Suppressor macrophage (primary cell): ENCODE measurements around the gene BZW2.
A peak's percentile ranks its signal among the peaks of the same experiment; 100 is the strongest.

ENCODE experiments used
- DNase-seq, 4 experiments: peaks; one replicate each; pipeline ENCODE4 v3.0.0-alpha.2; 2020 to 2022
- total RNA-seq, 17 experiments: gene quantifications; one replicate each; lab custom pipeline; 2026; ENCODE audit warnings: mixed read lengths in 6 of 17, inconsistent platforms in 3 of 17; lab: John Stamatoyannopoulos, UW

BZW2 gene
- total RNA-seq, result 22.7 to 44.2 (median 34.5) reads per million in 17 experiments

DNA sequence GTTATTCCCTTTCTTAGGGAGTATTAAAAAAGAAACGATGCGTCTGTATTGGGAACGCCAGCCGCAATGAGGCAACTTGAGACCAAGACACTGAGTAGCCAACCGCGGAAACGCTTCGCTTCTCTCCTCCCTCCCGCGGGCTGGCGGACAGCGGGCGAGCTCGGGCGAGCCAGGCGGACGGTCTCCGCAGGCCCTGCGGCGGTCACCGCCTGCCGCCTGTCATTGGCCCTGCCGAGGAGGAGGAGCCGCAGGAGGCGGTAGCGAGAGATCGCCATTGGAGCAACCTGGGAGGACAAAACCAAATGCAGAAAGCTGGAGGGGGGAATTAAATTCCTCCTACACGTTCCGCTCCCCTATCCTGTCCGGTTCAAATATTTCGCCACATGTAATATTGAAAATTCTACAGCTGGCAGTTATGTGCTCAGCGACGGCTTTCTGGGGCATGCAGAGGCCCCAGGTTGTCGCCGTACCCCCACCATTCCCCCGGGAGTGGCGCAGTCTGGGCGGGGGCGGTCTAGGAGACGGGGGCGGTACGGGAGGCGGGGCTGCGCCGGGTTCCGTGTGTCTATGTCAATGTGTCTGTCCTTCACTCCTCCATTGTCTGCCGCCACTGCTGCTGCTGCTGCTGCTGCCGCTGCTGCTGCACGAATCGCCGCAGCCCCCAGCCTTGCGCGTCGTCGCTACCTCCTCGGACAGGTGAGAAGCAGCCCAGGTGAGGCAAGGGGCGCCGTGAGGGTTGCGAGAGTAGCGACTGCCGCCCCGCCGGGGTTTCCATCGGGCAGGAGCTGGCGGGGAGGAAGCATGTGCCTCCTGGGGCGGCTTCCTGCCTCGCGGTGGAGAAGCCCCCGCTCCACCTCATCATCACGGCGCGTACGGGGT lies at the start of gene BZW2, which contains the start of gene ANKMY2:
TSS of gene BZW2 (plus strand) at position 589 of the 879 bp plus-strand sequence. CDS start 19,263 bp downstream, outside the sequence.
TSS of gene ANKMY2 (minus strand) at position 162 of the 879 bp plus-strand sequence. CDS start 181 bp downstream, outside the sequence.
- DNase-seq, result peak; percentile 95 to 99 (median 98)

- no peak for DNase-seq
Measured at GRCh38 chr7:16598015-16598414, 48.0 kb upstream of the BZW2 start.

DNA sequence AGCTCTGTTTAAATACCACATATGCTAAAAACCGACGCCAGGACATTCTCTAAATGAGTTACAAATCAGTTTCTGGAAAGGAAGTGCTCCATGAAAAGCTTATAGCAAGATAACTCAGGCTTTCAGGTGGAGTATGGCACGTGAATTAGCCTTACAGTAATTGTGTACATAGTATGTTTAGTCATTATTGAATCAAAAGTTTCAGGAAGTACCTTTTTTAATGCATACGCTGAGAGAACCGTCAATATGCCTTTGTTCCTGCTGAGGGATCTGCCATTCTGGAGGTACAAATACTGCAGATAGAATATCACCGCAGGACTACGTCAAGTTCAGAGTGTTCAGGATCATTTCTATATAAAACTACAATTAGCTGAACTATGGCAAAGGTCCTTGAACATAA lies 46.1 kb upstream of the BZW2 start:
- no peak for DNase-seq

GRCh38 chr7:16603633-16604032 lies 42.3 kb upstream of the BZW2 start:
- DNase-seq, result no peak

GRCh38 chr7:16604054-16604453 lies 41.9 kb upstream of the BZW2 start:
- no peak for DNase-seq

GRCh38 chr7:16606704-16607103 lies 39.3 kb upstream of the BZW2 start:
- no peak for DNase-seq

DNA sequence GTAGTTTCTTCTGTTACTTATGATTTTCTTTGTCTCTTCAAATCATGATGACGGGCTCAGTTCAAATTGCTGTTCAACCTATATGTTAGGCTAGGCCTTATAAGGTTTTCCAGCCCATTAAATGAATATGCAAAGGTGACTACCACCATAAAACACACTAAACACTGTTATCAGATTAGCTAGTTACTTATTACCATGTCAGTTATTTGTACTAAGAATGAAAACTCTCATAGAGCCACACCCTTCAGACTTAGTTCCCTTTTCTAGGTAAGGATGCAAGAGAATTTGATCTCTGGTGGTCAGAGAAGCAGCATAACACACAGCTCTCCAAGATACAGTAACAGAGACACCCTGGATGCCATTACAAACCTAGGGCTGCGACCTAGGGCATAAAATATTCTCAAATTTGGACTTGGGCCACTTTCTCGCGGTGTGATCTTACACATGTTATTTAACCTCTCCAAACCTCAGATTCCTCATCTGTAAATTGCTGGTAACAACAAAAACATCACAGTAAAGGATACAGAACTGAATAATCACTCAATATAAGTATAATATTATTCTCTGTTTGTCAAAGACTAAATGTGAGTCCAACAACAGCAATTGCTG lies 36.0 kb upstream of the BZW2 start:
- no peak for DNase-seq

- no peak for DNase-seq
Measured at GRCh38 chr7:16611711-16612110, 34.3 kb upstream of the BZW2 start.

- no peak for DNase-seq
Measured at GRCh38 chr7:16615228-16615627, 30.8 kb upstream of the BZW2 start.

DNA sequence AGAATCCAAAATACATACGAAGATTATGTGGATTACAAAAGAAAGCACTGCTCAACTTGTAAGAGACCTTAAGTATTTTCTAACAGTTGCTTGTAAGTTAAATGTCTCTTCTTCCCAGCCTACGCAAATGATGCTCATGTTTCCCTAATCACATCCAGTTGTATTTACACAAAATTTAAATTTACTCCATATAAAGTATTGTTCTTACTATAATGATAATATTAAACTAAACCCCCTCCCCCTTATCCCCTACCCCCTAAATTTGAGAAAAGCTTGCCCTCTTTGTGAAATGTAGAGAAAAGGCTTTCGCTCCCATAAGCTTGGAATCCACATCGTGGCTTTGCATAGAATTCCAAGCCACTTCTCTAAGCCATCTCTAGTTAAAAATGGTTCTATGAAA lies 29.9 kb upstream of the BZW2 start:
- no peak for DNase-seq

DNA sequence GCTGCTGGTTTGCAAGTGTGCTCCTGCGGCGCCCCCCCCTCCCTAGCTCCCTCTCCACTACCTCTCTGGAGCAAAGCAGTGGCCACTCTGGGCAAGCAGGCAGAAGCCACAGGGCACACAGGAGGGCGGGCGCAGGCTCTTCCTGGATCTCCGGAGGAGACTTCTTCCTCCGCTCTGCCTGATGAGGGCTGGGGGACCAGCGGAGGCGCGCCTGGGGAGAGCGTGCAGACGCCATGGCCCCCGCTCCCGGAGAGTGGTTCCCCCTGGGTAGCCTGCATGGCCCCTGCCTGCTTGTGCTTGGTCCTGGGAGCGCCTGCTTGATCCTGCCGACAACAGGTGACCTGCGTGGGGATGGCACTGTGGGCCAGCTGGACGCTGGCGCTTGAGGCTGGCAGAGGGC lies 29.4 kb upstream of the BZW2 start:
- no peak for DNase-seq

GRCh38 chr7:16619979-16620408 lies 26.0 kb upstream of the BZW2 start:
- DNase-seq, result peak in 3 of 4 experiments; percentile 11 to 39 (median 19)

GRCh38 chr7:16626388-16626787 lies 19.6 kb upstream of the BZW2 start:
- no peak for DNase-seq

- no peak for DNase-seq
Measured at GRCh38 chr7:16627236-16627635, 18.7 kb upstream of the BZW2 start.

DNA sequence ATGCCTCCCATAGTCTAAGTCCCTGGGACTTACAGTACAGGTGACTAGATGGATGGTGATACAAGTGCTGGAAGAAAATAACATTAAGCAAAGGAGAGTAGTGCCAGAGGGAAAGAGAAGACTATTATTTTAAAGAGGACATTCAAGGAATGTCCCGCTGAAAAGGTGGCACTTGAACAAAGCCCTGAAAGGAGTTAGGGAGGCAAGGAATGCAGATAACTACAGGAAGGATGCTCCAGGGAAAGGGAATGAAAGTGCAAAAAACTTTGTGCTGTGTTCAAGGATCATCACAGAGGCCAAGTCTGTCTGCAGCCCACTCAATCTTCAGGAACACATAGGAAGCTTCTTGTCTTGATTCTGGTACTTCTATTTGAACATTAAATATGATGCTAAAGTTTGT lies 15.3 kb upstream of the BZW2 start:
- DNase-seq, result no peak

GRCh38 chr7:16634271-16634738 lies 11.7 kb upstream of the BZW2 start:
- peak; percentile 1 to 37 (median 24) for DNase-seq

DNA sequence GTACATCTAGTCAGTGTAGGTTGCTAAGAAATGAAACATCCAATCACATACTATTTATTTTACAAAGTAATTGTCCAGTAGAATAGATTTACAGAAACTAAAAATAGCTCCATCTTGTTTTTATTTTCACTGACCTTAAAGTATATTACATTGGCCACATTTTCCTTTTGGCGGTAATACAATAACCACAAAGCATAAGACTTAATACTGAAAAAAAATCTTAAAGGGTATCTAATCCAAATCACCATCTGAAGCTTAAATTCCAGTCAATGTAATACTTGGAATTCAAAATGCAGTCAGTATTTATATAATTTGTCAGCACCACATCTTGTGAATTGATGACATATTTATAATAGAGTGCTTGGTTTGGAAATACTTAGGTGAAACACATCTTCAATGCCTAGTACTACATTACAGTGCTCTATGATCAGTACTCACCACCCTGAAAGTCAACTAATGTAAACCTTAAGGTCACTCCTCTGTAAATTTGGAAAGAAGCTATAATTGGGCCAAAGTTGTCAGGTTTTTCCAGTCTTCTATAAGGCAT lies 9.4 kb upstream of the BZW2 start:
- no peak for DNase-seq

GRCh38 chr7:16637379-16637778 lies 8.6 kb upstream of the BZW2 start:
- DNase-seq, result no peak

GRCh38 chr7:16638282-16639280 lies 7.4 kb upstream of the BZW2 start:
- DNase-seq, result no peak

DNA sequence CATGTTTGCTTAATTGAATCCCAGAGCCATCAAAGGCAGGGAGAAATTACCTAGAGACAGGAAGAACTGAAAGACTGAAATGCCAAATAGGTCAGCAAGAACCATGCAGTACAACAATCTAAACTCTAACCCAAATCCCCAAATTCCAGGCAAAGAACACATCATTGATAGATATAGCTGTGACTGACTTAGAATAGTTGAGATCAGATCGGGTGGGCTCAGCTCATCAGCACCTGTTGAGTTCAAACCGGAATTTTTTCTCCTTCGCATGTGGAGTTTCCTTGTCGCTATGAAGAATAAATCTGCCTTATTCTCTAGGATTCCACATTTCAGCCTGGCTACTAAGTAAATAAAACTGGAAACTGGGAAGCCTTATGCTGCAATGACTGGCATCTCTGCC lies 1.8 kb upstream of the BZW2 start:
- DNase-seq, result no peak

DNA sequence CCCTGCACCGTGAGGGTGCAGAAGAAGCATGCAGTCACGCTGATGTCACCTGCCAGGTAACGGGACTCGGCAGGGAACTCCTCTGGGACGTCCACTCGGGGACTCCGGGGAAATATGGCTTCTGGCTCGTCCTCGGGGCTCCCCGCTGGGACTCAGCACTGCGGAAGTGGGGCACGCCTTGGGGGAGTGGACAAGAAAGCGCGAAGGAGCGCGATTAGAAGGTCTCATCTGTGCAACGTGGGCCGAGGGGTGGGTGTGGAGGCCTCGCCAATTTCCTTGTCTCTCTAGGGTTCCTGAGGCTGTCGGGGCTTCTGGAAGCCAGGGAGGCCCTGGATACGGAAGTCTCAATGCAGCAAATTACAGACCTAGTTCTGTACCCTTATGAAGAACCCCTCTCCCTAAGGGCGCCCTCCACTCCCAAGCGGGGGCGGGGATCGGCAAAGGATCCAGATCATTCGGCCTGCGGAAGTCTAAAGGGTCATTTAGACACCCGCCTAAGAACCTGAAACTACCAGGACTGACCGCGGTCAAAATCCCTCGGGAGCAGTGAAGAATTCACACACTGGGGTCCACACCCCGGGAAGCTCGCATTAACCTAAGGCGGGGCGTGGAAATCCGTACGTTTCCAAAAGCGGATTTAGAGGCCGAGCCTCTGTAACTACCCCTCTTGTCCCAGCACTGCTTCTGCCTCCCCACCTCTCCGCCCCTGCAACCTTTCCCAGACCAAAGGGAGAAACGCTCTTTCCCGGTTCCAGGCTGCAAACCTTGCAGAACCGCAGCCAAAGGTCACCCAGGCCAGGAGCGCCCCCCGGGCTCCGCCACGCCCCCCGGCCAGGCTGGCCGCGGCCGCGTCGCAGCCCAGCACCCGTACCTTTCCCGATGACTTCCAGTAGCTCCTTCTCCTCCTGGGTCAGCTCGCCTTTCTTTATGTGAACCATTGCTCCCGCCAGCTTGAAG lies 1.1 kb upstream of the BZW2 start:
- peak; percentile 65 to 84 (median 76) for DNase-seq
